GM18498 (cell line): Measurements from ENCODE around the gene ECHDC3.

ENCODE experiments used
- ATAC-seq: cut with Tn5 transposase; IDR thresholded peaks from one replicate; pipeline ENCODE4 v1.9.1; 2021; ENCODE audit warnings: mild to moderate bottlenecking, moderate library complexity; ENCODE audit not compliant: unreplicated experiment

ECHDC3 gene

GRCh38 chr10:11746883-11747539 is 4.8 kb downstream of the ECHDC3 start:
- no peak for ATAC-seq

GRCh38 chr10:11748866-11749265 is 6.7 kb downstream of the ECHDC3 start:
- no peak for ATAC-seq

- ATAC-seq = no peak
These were observed 8.2 kb downstream of the ECHDC3 start for GRCh38 chr10:11750420-11750819.

GRCh38 chr10:11754173-11754572 is 12.0 kb downstream of the ECHDC3 start:
- no peak for ATAC-seq

GRCh38 chr10:11754620-11755019 is 12.4 kb downstream of the ECHDC3 start:
- ATAC-seq = no peak

GRCh38 chr10:11755512-11756263 is 13.5 kb downstream of the ECHDC3 start:
- ATAC-seq = no peak

GRCh38 chr10:11756766-11757315 is 14.7 kb downstream of the ECHDC3 start:
- ATAC-seq = no peak

- ATAC-seq = no peak
These were observed 15.3 kb downstream of the ECHDC3 start for GRCh38 chr10:11757454-11757820.

GRCh38 chr10:11757821-11758463 is 15.8 kb downstream of the ECHDC3 start:
- ATAC-seq = peak; percentile 96

- ATAC-seq = no peak
These were observed 16.5 kb downstream of the ECHDC3 start for GRCh38 chr10:11758527-11759236.

GRCh38 chr10:11759347-11759746 is 17.2 kb downstream of the ECHDC3 start:
- no peak for ATAC-seq

GRCh38 chr10:11760151-11760550 is 18.0 kb downstream of the ECHDC3 start:
- no peak for ATAC-seq

- ATAC-seq = no peak
These were observed 18.7 kb downstream of the ECHDC3 start for GRCh38 chr10:11760861-11761260.

- ATAC-seq = no peak
These were observed 19.2 kb downstream of the ECHDC3 start for GRCh38 chr10:11761431-11761830.

- ATAC-seq = no peak
These were observed 20.7 kb downstream of the ECHDC3 start for GRCh38 chr10:11762706-11763500.

- no peak for ATAC-seq
These were observed 21.3 kb downstream of the ECHDC3 start for GRCh38 chr10:11763501-11763861.

- ATAC-seq = no peak
These were observed 23.0 kb downstream of the ECHDC3 start for GRCh38 chr10:11765141-11765540.

- no peak for ATAC-seq
These were observed 30.6 kb downstream of the ECHDC3 start for GRCh38 chr10:11772575-11773288.

- ATAC-seq = no peak
These were observed 31.7 kb downstream of the ECHDC3 start for GRCh38 chr10:11773761-11774441.
